Omental fat pad (tissue), 4 donors: ENCODE measurements around the gene CDYL. TPM values are rescaled to one million over a fixed set of nuclear protein-coding genes. Genes with fewer than 3 reads are reported as not detected.

Experiments
- ATAC-seq: fragments of 150-250 bp; one replicate; pipeline ENCODE4 v1.9.1; 2016; ENCODE audit warnings: mild to moderate bottlenecking, moderate library complexity; ENCODE audit not compliant: low FRiP score
- DNase-seq: peaks from one replicate; pipeline ENCODE4 v3.0.0-alpha.2; 2019; ENCODE audit warnings: low spot score
- total RNA-seq, 4 donors: library from RNA; depleted of rRNA; stranded (reverse); fragments of >200 nt; gene quantifications; one replicate each; pipeline ENCODE4 v1.1.0, GENCODE V29; 2016
- TF ChIP-seq, protein P1 (sequence below), 3 donors: fragments of 450-650 bp; IDR thresholded peaks; one replicate each; pipeline ENCODE4 v1.5.1; 2016 to 2017; ENCODE audit warnings: antibody characterized with exemption in 3 of 3, mild to moderate bottlenecking in 3 of 3, moderate library complexity in 2 of 3

CDYL gene
- total RNA-seq, 4 donors from 2014 or later, result 32.2 to 34.5 (median 33.0) TPM

DNA sequence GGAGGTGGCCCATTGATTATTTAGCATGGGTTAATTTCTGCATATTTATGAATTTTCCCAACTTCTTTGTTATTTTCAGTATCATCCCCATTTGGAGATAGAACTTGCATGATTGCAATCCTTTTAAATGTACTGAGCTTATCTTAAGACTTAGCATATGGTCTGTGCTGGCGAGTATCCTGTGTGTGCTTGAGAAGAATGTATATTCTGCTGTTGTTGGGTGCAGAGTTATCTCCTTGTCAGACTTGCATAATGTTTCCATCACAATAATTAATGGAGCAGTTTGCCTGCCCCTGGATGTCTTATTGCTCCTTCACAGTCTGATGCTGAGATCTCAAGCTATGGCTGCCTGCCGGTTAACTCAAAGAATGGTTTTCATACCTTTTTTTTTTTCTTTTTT, 112.6 kb downstream of the CDYL start:
- DNase-seq (no peak), ATAC-seq (no peak)
- TF ChIP-seq, protein P1, sequence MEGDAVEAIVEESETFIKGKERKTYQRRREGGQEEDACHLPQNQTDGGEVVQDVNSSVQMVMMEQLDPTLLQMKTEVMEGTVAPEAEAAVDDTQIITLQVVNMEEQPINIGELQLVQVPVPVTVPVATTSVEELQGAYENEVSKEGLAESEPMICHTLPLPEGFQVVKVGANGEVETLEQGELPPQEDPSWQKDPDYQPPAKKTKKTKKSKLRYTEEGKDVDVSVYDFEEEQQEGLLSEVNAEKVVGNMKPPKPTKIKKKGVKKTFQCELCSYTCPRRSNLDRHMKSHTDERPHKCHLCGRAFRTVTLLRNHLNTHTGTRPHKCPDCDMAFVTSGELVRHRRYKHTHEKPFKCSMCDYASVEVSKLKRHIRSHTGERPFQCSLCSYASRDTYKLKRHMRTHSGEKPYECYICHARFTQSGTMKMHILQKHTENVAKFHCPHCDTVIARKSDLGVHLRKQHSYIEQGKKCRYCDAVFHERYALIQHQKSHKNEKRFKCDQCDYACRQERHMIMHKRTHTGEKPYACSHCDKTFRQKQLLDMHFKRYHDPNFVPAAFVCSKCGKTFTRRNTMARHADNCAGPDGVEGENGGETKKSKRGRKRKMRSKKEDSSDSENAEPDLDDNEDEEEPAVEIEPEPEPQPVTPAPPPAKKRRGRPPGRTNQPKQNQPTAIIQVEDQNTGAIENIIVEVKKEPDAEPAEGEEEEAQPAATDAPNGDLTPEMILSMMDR (IDR thresholded peaks at IDR 0.05), result no peak

DNA sequence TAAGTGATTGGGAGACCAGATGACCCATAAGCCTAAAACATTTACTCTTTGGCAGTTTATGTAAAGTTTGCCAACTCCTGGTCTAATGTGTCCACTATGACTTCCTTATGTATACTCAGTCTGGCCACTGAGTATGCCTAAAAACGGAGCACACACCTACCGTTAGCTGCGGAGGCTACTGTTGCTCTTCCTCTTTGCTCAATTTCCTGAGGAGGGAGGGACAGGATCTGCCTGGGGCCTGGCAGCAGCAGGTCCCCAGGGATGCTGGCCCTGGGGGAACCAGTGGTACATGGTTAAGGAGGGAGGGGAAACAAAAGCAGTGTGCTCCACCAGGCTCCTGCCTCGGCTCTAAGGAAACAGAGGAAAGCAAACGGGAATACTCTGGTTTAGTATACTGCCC, 113.5 kb downstream of the CDYL start:
- ATAC-seq, result no peak
- TF ChIP-seq, protein P1 (IDR thresholded peaks at IDR 0.05), result no peak
- no peak for DNase-seq

DNA sequence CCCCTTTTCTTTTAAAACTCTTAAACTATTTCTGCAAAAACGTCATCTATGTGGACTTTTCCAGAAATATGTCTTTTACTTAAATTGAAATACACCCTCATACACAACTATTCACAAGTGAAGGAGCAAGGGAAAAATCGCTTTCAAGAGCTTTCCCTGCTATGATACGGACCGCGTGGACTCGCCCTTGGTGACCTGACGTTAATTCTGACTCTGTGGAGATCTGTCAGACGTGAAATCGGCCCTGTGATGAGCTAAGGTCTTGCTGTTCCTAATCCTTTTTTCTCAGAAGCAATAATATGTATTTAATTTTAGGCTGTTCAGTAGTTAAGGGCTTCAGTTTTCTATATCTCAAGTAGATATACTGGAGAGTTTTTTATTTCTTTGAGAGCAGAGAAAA, 114.0 kb downstream of the CDYL start:
- TF ChIP-seq, protein P1 (IDR thresholded peaks at IDR 0.05), result no peak
- no peak for ATAC-seq
- DNase-seq, result no peak

DNA sequence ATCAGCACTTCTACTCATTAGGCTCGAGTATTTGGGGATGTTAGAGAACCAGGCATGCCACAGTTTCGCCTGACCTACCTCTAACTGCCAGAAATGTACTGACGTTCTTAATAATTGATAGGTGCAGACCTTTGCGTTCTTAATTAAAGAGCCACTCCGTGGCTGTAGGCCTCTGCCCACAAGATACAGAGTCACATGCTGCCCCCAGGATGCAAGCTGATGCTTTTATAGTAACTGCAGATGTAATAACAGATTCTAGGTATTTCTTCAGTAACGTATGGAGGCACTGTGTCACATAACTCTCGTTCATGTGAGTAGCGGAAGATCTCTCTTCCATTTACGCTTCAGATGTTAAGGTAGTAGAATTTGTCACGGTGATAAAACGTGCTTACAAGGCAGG, 114.4 kb downstream of the CDYL start:
- no peak for ATAC-seq
- no peak for DNase-seq
- TF ChIP-seq, protein P1 (IDR thresholded peaks at IDR 0.05), result no peak

DNA sequence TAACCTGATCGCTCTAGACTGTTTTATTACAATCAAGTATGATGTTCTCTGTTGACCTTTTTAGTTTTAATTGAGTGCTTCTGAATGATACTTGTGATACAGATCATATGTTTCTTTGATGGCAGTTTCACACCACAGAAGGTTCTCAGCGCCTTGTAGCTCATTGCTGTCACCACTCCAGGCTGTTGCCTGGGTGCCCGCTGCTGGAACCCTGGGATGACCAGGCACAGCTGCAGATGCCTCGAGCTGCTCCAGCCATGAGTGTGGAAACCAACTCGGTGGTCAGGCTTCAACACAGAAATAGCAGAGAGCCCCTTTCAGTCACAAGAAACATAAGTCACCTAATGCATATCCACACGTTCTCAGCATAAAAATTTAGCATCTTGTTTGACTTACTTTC, 114.9 kb downstream of the CDYL start:
- no peak for DNase-seq
- TF ChIP-seq, protein P1 (IDR thresholded peaks at IDR 0.05), result no peak
- no peak for ATAC-seq

DNA sequence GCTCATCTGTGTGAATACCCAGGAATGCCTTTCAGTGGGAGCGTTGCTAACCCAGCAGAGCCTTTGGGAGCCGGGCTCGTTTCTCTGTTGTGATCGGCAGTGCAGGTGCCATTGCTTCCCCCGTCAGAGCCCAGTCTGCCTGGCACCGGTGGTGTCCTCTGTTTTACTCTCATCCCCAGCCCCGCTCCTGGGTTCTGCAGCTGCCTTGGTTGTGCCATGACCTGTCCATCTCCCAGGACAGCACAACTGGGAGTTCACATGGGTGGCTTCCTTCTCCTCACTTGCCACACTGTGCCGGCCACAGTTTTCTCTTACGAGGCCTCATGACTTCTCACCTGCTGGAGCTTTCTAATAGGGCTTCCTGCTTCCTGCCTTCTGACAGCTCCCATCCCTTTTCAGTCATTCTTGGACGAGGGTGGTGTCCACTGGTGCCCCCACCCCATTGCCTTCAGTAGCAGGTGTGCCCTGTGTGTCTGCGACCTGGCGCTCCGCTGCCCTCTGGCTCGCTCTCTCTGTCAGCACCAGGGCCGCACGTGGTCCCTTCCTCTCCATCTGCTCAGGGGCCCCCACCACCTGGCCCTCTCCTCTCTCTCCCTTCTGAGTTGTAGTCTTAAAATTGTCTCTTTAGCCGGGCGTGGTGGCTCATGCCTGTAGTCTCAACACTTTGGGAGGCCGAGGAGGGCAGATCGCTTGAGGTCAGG, 116.7 kb downstream of the CDYL start:
- ATAC-seq, result no peak
- no peak for DNase-seq
- TF ChIP-seq, protein P1 (IDR thresholded peaks at IDR 0.05), result no peak

DNA sequence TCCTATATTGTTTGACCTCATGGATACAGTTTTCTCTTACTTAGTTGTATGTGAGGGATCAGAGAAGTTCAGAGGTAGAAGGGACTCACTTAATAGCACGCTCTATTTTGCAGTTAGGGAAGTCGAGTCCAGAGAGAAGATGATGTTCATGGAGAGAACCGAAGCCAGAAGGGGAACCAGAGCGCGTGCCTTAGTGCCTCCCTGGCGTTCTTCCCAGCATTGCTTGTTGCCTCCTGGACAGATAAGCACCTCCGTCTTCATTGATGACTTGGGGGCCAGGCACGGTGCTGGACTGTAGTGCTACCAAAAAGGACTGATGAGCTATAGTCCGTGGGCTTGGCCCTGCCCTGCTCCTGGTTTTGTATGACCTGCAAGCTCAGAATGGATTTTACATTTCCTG, 117.8 kb downstream of the CDYL start:
- ATAC-seq, result no peak
- TF ChIP-seq, protein P1 (IDR thresholded peaks at IDR 0.05), result no peak
- no peak for DNase-seq
